HCT116 (cell line): ENCODE results near the gene DMD. TPM values are rescaled to one million over a fixed set of nuclear protein-coding genes. Genes with fewer than 3 reads are reported as not detected.

ENCODE experiments used
- ATAC-seq: fragments of 200-7000 bp; cut with Tn5 transposase; 2 replicates; pipeline ENCODE4 v1.9.1; 2020; ENCODE audit warnings: mild to moderate bottlenecking, moderate library complexity
- BruUV-seq: library from RNA; stranded (reverse); fragments of 400-500 nt; replicated peaks from 2 replicates; lab custom pipeline; 2021; lab: Mats Ljungman, UMichigan
- CTCF ChIA-PET: fragments of 300-600 bp; sonication (Branson Sonifier 250); formaldehyde crosslinking; loops from one replicate; lab custom pipeline; 2021; ENCODE audit warnings: antibody characterized with exemption; lab: Charles Lee
- POLR2A ChIA-PET: fragments of 300-600, 350-600 bp; sonication (Branson Sonifier 250); formaldehyde crosslinking; loops from one replicate; lab custom pipeline; 2021; ENCODE audit warnings: antibody characterized with exemption; lab: Charles Lee
- RAD21 ChIA-PET, 2 experiments: fragments of 300-600 bp; sonication (Branson Sonifier 250); formaldehyde crosslinking; loops; one replicate each; lab custom pipeline; 2023; ENCODE audit warnings: low total read pairs in 2 of 2; ENCODE audit not compliant: uncharacterized antibody in 2 of 2, unreplicated experiment in 2 of 2, low non-redundant PET in 1 of 2; lab: Charles Lee
- DNase-seq: peaks from one replicate; pipeline ENCODE4 v3.0.0-alpha.2; 2010; ENCODE audit warnings: low read depth, low spot score
- H2AFZ ChIP-seq: fragments of 200-600 bp; shearing (Covaris generic), sonication (generic); 2 replicates; pipeline ENCODE4 v1.6.1; 2017; ENCODE audit warnings: low read depth, mixed run types, mixed read lengths, antibody characterized with exemption, low read length; ENCODE audit not compliant: poor library complexity, severe bottlenecking
- H3K27ac ChIP-seq: 2 replicates; pipeline ENCODE4 v1.5.1; 2012; ENCODE audit warnings: low read depth, low read length
- H3K27me3 ChIP-seq: fragments of 200-600 bp; sonication (generic); 2 replicates; pipeline ENCODE4 v1.6.1; 2016; ENCODE audit warnings: mixed run types, low read length, mixed read lengths; ENCODE audit not compliant: insufficient read depth
- H3K36me3 ChIP-seq, 2 experiments: fragments of 200-500 bp in 1 of 2; fragments of 200-600 bp in 1 of 2; sonication (Bioruptor generic) in 1 of 2; sonication (generic) in 1 of 2; 2 replicates each; pipeline versions ENCODE4 v1.5.1 to v1.6.1; 2014 to 2016; ENCODE audit warnings: low read length in 2 of 2, inconsistent platforms in 1 of 2, mixed read lengths in 1 of 2, mixed run types in 1 of 2; ENCODE audit not compliant: insufficient read depth in 2 of 2, control insufficient read depth in 1 of 2
- H3K4me1 ChIP-seq, 2 experiments: fragments of 200-600 bp in 1 of 2; sonication (generic) in 1 of 2; 2 replicates each; pipeline versions ENCODE4 v1.5.1 to v1.6.1; 2012 to 2017; ENCODE audit warnings: low read length in 2 of 2, inconsistent platforms in 1 of 2, mild to moderate bottlenecking in 1 of 2, mixed read lengths in 1 of 2, mixed run types in 1 of 2, moderate library complexity in 1 of 2; ENCODE audit not compliant: insufficient read depth in 2 of 2, control insufficient read depth in 1 of 2
- H3K4me2 ChIP-seq: fragments of 200-600 bp; sonication (generic); 2 replicates; pipeline ENCODE4 v1.6.1; 2017; ENCODE audit warnings: mixed run types, low read length, mixed read lengths
- H3K4me3 ChIP-seq, 2 experiments: fragments of 200-600 bp in 1 of 2; sonication (generic) in 1 of 2; replicated peaks in 1 of 2; 2 replicates each; pipeline ENCODE4 v1.5.1; 2011 to 2016; ENCODE audit warnings: low read length in 2 of 2, control low read depth in 1 of 2, low read depth in 1 of 2, mild to moderate bottlenecking in 1 of 2, mixed read lengths in 1 of 2, mixed run types in 1 of 2
- H3K79me2 ChIP-seq: fragments of 200-600 bp; sonication (generic); 2 replicates; pipeline ENCODE4 v1.6.1; 2017; ENCODE audit warnings: mild to moderate bottlenecking, mixed run types, low read length, moderate library complexity, mixed read lengths; ENCODE audit not compliant: insufficient read depth
- H3K9ac ChIP-seq: fragments of 200-600 bp; sonication (generic); 2 replicates; pipeline ENCODE4 v1.6.1; 2016; ENCODE audit warnings: low read length, mixed read lengths
- H3K9me2 ChIP-seq: fragments of 200-600 bp; sonication (generic), shearing (Covaris generic); 2 replicates; pipeline ENCODE4 v1.6.1; 2017; ENCODE audit warnings: mixed run types, mild to moderate bottlenecking, moderate library complexity; ENCODE audit not compliant: insufficient read depth
- H3K9me3 ChIP-seq, 2 experiments: fragments of 200-500 bp in 1 of 2; fragments of 200-600 bp in 1 of 2; sonication (Bioruptor generic) in 1 of 2; sonication (generic) in 1 of 2; 2 replicates each; pipeline ENCODE4 v1.6.1; 2014 to 2017; ENCODE audit warnings: low read length in 2 of 2, mixed read lengths in 2 of 2, inconsistent platforms in 1 of 2, low read depth in 1 of 2, mild to moderate bottlenecking in 1 of 2, mixed run types in 1 of 2, moderate library complexity in 1 of 2; ENCODE audit not compliant: control insufficient read depth in 1 of 2, insufficient read depth in 1 of 2
- H4K20me1 ChIP-seq: fragments of 200-600 bp; sonication (generic), shearing (Covaris generic); 2 replicates; pipeline ENCODE4 v1.6.1; 2017; ENCODE audit warnings: mixed run types, mild to moderate bottlenecking, moderate library complexity; ENCODE audit not compliant: insufficient read depth
- CEBPB ChIP-seq: IDR thresholded peaks from 2 replicates; pipeline ENCODE4 v1.6.1; 2012; ENCODE audit warnings: low read depth
- CTCF ChIP-seq, 3 experiments: fragments of 200-600 bp in 1 of 3; sonication (generic) in 1 of 3; IDR thresholded peaks in 2 of 3; conservative IDR thresholded peaks in 1 of 3; 2 replicates each; pipeline ENCODE4 v1.5.1; 2012 to 2017; ENCODE audit warnings: low read depth in 2 of 3, low read length in 2 of 3, antibody characterized with exemption in 1 of 3, borderline replicate concordance in 1 of 3, control low read depth in 1 of 3, mild to moderate bottlenecking in 1 of 3, mixed read lengths in 1 of 3, mixed run types in 1 of 3, moderate library complexity in 1 of 3; ENCODE audit not compliant: insufficient read depth in 1 of 3
- ELF1 ChIP-seq: IDR thresholded peaks from 2 replicates; pipeline ENCODE4 v1.6.1; 2012; ENCODE audit warnings: low read depth, borderline replicate concordance
- JUND ChIP-seq: IDR thresholded peaks from 2 replicates; pipeline ENCODE4 v1.6.1; 2012
- REST ChIP-seq: IDR thresholded peaks from 2 replicates; pipeline ENCODE4 v1.6.1; 2012; ENCODE audit warnings: low read depth
- SIN3A ChIP-seq: IDR thresholded peaks from 2 replicates; pipeline ENCODE4 v1.6.1; 2012; ENCODE audit warnings: low read depth
- SP1 ChIP-seq: IDR thresholded peaks from 2 replicates; pipeline ENCODE4 v1.6.1; 2012; ENCODE audit warnings: low read depth
- TCF7L2 ChIP-seq: IDR thresholded peaks from 2 replicates; pipeline ENCODE4 v1.7.0; 2011; ENCODE audit warnings: borderline replicate concordance, inconsistent platforms; ENCODE audit not compliant: insufficient read depth, insufficient read length; ENCODE audit errors: extremely low read depth
- YY1 ChIP-seq: IDR thresholded peaks from 2 replicates; pipeline ENCODE4 v1.6.1; 2011; ENCODE audit warnings: low read length, low read depth, moderate library complexity, mild to moderate bottlenecking; ENCODE audit not compliant: insufficient replicate concordance; ENCODE audit errors: extremely low read depth
- ZNF274 ChIP-seq: fragments of 200-500 bp; sonication (Bioruptor generic); IDR thresholded peaks from 2 replicates; pipeline ENCODE4 v1.6.1; 2014; ENCODE audit warnings: mild to moderate bottlenecking, low read depth, low read length, inconsistent platforms
- intact Hi-C: fragments of 100-400 bp; cut with micrococcal nuclease; formaldehyde crosslinking; loops from 2 replicates; pipeline ENCODE4 v1.10.0; 2022
- total RNA-seq: library from RNA; stranded (reverse); gene quantifications from one replicate; pipeline ENCODE4 v1.2.1, GENCODE V29; 2021; ENCODE audit not compliant: unreplicated experiment

DMD gene
- total RNA-seq, 1 experiment from 2014 or later = 0.05 TPM

GRCh38 chrX:31499109-31499508 is 1712.2 kb downstream of the DMD start:
- no peak overlapping the region for H2AFZ ChIP-seq
- H3K9me3 ChIP-seq = no peaks in the 10 kb centered on the region
- no TSS peak for BruUV-seq
- H3K79me2 ChIP-seq = no peaks in the 10 kb centered on the region
- H3K36me3 ChIP-seq = no peaks in the 10 kb centered on the region
- no peak for DNase-seq
- no peaks in the 10 kb centered on the region for H3K27me3 ChIP-seq
- no peak overlapping the region for H3K4me3 ChIP-seq
- no peaks in the 10 kb centered on the region for H3K4me1 ChIP-seq
- H3K4me2 ChIP-seq = no peak overlapping the region
- RAD21 ChIA-PET = no interaction called here
- intact Hi-C loops = no loop called here
- no peaks in the 10 kb centered on the region for H4K20me1 ChIP-seq
- ATAC-seq = no peak
- TF ChIP-seq CEBPB (no peak), TCF7L2 (no peak), ZNF274 (no peak), SIN3A (no peak), JUND (no peak), CTCF (IDR thresholded peaks at IDR 0.05 in 2 of 3, conservative IDR thresholded peaks at IDR 0.05 in 1 of 3; ENCODE audit: borderline replicate concordance in 1 of 3, insufficient read depth in 1 of 3, low read depth in 2 of 3, low read length in 2 of 3) (no peak), ELF1 (no peak), YY1 (no peak), SP1 (no peak), REST (no peak)
- TF ChIP-seq, all 23 proteins: peak for 0
- ChIA-PET CTCF (no interaction called here), POLR2A (no interaction called here)
- Histone ChIP-seq H3K9ac (no peak overlapping the region), H3K27ac (no peak overlapping the region), H3K9me2 (no peaks in the 10 kb centered on the region)
